Subcutaneous adipose tissue (tissue), 4 donors: ENCODE measurements around the gene CMIP. TPM values are rescaled to one million over a fixed set of nuclear protein-coding genes. Genes with fewer than 3 reads are reported as not detected.

Experiments
- CTCF ChIP-seq: fragments of 450-650 bp; IDR thresholded peaks from one replicate; pipeline ENCODE4 v1.5.1; 2016; ENCODE audit warnings: low read depth, mild to moderate bottlenecking, control low read depth, antibody characterized with exemption, moderate library complexity
- total RNA-seq, 4 donors: library from RNA; depleted of rRNA; stranded (reverse); fragments of >200 nt; gene quantifications; one replicate each; pipeline ENCODE4 v1.1.0, GENCODE V29; 2016

CMIP gene
- total RNA-seq, 4 donors from 2014 or later = 19.9 to 40.3 (median 26.0) TPM

DNA sequence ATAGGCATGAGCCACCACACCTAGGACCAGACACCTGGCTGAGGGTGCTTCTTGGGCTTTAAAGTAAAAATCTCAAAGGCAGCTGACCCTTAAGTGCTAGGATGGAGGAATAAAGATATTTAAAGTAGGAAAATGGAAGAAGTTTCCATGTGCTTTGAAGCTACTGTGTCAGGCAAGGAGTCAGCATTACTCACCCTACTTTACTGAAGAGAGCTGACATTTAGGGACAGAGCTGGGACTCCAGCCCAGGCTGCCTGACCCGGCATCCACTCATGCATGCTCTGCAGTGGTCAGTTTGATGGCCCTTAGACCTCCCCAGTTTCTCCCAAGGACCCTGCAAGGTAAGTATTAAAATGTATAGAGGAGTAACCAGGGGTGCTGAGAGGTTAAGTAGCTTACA, 209.7 kb downstream of the CMIP start:
- no peak for TF ChIP-seq CTCF

DNA sequence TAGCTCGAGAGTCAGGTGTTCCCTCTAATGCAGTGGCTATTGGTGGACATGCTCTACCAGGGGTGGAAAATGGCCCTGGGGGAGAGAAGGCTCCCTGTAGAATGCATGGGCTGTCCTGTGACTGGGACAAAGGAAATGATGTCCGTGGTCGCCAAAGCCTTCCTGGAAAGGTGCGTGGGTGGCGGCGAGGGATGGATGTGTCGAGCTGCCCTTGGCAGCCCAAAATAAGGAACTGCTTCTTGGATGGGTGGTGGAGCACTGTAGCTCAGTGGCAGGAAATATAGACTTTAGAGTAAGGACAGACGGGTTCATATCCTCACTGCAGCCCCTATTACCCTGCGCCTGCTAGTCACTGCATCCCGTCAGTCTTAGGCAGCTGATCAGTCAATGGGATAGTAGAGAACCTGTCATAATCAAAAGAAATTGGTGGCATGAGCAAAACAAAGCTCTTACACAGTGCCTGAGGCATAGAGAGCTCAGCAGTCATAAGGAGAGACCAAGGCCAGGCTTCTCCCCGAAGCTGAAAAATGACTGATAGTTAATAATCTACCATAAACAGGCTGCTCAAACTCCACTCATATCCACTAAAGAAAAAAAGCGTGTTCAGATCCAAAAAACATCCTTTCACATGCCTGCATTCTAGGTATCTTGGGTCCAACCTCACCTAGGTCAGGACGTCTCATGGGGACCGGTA, 211.0 kb downstream of the CMIP start:
- TF ChIP-seq CTCF = no peak

- TF ChIP-seq CTCF = no peak
Observed at GRCh38 chr16:81657224-81657623, 212.6 kb downstream of the CMIP start.

- no peak for TF ChIP-seq CTCF
Observed at GRCh38 chr16:81657781-81658180, 213.2 kb downstream of the CMIP start.

GRCh38 chr16:81658373-81658772, 213.8 kb downstream of the CMIP start:
- TF ChIP-seq CTCF = no peak

GRCh38 chr16:81659249-81659648, 214.6 kb downstream of the CMIP start:
- no peak for TF ChIP-seq CTCF

DNA sequence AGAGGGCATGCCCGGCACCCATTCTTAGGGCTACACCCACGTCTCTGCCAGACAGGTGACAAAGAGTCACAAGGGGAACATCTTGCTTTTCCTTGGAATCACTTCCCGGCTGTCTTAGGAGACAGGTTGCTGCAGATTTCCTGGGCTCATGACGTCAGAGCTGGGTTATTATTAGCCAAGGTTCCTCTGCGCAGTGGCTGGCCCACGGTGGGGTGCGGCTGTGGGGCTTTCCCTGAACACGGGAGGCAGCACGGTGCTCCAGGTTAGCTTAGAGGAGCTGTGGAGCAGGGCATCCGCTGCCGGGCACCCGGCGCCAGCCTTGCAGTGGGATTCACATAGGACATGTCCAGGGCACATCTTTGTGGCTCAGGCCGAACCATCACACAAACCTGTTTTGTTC, 216.5 kb downstream of the CMIP start:
- TF ChIP-seq CTCF = no peak
